ENCODE results near the gene ZG16B. TPM values are rescaled to one million over a fixed set of nuclear protein-coding genes. Genes with fewer than 3 reads are reported as not detected.

The ZG16B gene
- total RNA-seq, 1 experiment from 2014 or later = not detected

DNA sequence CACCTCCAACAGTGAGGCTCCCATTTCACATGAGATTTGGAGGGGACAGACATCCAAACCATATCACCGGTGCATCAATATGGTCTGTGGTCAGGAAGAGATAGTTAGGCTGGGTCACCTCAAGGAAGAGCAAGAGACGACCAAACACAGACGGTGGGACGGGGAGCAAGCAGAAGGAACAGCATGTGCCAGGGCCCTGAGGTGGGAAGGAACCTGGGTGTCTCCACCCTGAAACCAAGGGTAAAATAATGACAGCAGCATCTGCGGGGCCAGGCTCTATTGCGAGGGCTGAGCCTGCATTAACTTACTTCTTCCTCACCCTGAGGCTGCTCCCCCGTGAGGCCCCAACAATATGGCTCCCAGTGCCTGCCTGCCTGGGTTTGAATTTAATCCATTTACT lies 21.9 kb upstream of the ZG16B start:
- Mint-ChIP-seq H3K27ac (no peak overlapping the region), H3K27me3 (ENCODE audit: low read depth) (peaks cover 28% of the 10 kb centered on the region), H3K4me3 (no peak overlapping the region), H3K9me3 (peaks cover 13% of the 10 kb centered on the region), H3K4me1 (no peaks in the 10 kb centered on the region), H3K36me3 (no peaks in the 10 kb centered on the region)
- ChIA-PET POLR2A (no interaction called here), CTCF (interaction anchor here (0.8 to 2.1 kb wide), 4 partner anchors 9 to 119 kb away, joined by 3 to 10 read pairs (median 4); partner anchors contain the start of genes PRSS21 and PRSS41)
- TF ChIP-seq, protein P1, sequence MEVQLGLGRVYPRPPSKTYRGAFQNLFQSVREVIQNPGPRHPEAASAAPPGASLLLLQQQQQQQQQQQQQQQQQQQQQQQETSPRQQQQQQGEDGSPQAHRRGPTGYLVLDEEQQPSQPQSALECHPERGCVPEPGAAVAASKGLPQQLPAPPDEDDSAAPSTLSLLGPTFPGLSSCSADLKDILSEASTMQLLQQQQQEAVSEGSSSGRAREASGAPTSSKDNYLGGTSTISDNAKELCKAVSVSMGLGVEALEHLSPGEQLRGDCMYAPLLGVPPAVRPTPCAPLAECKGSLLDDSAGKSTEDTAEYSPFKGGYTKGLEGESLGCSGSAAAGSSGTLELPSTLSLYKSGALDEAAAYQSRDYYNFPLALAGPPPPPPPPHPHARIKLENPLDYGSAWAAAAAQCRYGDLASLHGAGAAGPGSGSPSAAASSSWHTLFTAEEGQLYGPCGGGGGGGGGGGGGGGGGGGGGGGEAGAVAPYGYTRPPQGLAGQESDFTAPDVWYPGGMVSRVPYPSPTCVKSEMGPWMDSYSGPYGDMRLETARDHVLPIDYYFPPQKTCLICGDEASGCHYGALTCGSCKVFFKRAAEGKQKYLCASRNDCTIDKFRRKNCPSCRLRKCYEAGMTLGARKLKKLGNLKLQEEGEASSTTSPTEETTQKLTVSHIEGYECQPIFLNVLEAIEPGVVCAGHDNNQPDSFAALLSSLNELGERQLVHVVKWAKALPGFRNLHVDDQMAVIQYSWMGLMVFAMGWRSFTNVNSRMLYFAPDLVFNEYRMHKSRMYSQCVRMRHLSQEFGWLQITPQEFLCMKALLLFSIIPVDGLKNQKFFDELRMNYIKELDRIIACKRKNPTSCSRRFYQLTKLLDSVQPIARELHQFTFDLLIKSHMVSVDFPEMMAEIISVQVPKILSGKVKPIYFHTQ (CRISPR knock-in tag; IDR thresholded peaks at IDR 0.05) = no peak
- no peak for TF ChIP-seq PRRX2 (CRISPR knock-in tag; IDR thresholded peaks at IDR 0.05)
- TF ChIP-seq, protein P2, sequence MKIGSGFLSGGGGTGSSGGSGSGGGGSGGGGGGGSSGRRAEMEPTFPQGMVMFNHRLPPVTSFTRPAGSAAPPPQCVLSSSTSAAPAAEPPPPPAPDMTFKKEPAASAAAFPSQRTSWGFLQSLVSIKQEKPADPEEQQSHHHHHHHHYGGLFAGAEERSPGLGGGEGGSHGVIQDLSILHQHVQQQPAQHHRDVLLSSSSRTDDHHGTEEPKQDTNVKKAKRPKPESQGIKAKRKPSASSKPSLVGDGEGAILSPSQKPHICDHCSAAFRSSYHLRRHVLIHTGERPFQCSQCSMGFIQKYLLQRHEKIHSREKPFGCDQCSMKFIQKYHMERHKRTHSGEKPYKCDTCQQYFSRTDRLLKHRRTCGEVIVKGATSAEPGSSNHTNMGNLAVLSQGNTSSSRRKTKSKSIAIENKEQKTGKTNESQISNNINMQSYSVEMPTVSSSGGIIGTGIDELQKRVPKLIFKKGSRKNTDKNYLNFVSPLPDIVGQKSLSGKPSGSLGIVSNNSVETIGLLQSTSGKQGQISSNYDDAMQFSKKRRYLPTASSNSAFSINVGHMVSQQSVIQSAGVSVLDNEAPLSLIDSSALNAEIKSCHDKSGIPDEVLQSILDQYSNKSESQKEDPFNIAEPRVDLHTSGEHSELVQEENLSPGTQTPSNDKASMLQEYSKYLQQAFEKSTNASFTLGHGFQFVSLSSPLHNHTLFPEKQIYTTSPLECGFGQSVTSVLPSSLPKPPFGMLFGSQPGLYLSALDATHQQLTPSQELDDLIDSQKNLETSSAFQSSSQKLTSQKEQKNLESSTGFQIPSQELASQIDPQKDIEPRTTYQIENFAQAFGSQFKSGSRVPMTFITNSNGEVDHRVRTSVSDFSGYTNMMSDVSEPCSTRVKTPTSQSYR (CRISPR knock-in tag; IDR thresholded peaks at IDR 0.05) = no peak
- no peak for TF ChIP-seq GTF2I (CRISPR knock-in tag; conservative IDR thresholded peaks at IDR 0.05)
- no peak for ATAC-seq
- DNase-seq (ENCODE audit: low spot score) = no peak

DNA sequence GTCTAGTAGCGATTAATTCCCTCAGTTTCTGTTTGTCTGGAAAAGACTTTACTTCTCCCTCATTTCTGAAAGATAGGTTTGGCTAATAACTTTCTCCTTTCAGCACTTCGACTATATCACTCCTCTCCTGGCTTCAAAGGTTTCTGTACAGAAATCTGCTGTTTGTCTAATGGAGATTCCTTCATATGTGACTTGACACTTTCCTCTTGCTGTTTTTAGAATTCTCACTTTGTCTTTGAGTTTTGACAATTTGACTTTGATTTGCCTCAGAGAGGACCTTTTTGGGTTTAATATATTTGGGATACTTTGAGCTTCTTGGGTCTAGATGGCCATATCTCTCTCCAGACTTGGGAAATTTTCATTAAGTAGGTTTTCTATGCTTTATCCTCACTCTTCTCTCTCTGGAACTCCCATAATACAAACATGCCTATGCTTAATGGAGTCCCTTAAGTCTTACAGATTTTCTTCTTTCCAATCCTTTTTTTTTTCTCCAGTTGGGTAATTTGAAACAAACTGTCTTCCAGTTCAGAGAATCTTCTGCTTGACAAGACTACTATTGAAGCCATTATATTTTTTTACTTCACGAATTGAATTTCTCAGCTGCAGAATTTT lies 20.8 kb upstream of the ZG16B start:
- no peaks in the 10 kb centered on the region for H3K36me3 Mint-ChIP-seq
- no peak overlapping the region for H3K27ac Mint-ChIP-seq
- no peak for ATAC-seq
- ChIA-PET POLR2A (no interaction called here), CTCF (interaction anchor here (5.1 kb wide), 1 partner anchor 12 kb away, joined by 29 read pairs; the partner anchor contains the start of gene PRSS41)
- peaks cover 28% of the 10 kb centered on the region for H3K27me3 Mint-ChIP-seq (ENCODE audit: low read depth)
- H3K4me3 Mint-ChIP-seq = no peak overlapping the region
- peaks cover 5% of the 10 kb centered on the region for H3K9me3 Mint-ChIP-seq
- no peaks in the 10 kb centered on the region for H3K4me1 Mint-ChIP-seq
- TF ChIP-seq SP1 (CRISPR knock-in tag; conservative IDR thresholded peaks at IDR 0.05) = no peak
- TF ChIP-seq SMAD4 (CRISPR knock-in tag; IDR thresholded peaks at IDR 0.05) = no peak
- no peak for DNase-seq (ENCODE audit: low spot score)

DNA sequence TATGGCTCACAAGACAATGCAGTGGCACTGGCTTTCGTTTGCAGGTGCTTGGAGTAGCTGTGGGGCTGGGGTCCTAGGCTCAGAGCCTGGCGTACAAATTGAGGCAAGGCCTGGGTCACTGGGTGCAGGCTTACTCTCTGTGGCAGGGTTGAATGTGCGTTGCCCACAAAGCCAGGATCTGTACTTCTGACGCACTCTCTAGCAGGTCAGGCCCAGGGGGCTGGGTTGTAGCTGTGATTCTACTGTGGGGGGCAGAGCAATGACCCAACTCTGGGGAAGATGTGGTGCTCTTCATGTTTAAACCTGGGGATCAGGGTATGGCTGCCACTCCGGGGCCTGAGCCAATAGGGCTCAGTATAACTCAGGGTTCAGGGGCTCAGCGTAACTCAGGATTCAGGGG lies 19.5 kb upstream of the ZG16B start:
- CTCF ChIA-PET = interaction anchor here (1.0 to 5.1 kb wide), 5 partner anchors 13 to 108 kb away, joined by 3 to 29 read pairs (median 4); partner anchors contain the start of gene PRSS41
- Mint-ChIP-seq H3K9me3 (no peaks in the 10 kb centered on the region), H3K4me3 (no peak overlapping the region), H3K36me3 (no peaks in the 10 kb centered on the region), H3K4me1 (no peaks in the 10 kb centered on the region), H3K27me3 (ENCODE audit: low read depth) (peaks cover 17% of the 10 kb centered on the region), H3K27ac (no peak overlapping the region)
- ATAC-seq = no peak
- no peak for DNase-seq (ENCODE audit: low spot score)
- POLR2A ChIA-PET = no interaction called here
- TF ChIP-seq NFYB (CRISPR knock-in tag; conservative IDR thresholded peaks at IDR 0.05; ENCODE audit: low read depth) (no peak), JAZF1 (CRISPR knock-in tag; IDR thresholded peaks at IDR 0.05) (no peak), NFE2L1 (CRISPR knock-in tag; IDR thresholded peaks at IDR 0.05) (no peak), JUN (CRISPR knock-in tag; IDR thresholded peaks at IDR 0.05) (no peak)
- TF ChIP-seq, protein P3, sequence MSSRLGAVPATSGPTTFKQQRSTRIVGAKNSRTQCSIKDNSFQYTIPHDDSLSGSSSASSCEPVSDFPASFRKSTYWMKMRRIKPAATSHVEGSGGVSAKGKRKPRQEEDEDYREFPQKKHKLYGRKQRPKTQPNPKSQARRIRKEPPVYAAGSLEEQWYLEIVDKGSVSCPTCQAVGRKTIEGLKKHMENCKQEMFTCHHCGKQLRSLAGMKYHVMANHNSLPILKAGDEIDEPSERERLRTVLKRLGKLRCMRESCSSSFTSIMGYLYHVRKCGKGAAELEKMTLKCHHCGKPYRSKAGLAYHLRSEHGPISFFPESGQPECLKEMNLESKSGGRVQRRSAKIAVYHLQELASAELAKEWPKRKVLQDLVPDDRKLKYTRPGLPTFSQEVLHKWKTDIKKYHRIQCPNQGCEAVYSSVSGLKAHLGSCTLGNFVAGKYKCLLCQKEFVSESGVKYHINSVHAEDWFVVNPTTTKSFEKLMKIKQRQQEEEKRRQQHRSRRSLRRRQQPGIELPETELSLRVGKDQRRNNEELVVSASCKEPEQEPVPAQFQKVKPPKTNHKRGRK (CRISPR knock-in tag; IDR thresholded peaks at IDR 0.05; ENCODE audit: borderline replicate concordance) = no peak
- TF ChIP-seq, protein P4, sequence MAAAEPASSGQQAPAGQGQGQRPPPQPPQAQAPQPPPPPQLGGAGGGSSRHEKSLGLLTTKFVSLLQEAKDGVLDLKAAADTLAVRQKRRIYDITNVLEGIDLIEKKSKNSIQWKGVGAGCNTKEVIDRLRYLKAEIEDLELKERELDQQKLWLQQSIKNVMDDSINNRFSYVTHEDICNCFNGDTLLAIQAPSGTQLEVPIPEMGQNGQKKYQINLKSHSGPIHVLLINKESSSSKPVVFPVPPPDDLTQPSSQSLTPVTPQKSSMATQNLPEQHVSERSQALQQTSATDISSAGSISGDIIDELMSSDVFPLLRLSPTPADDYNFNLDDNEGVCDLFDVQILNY (CRISPR knock-in tag; IDR thresholded peaks at IDR 0.05) = no peak
- TF ChIP-seq, protein P5, sequence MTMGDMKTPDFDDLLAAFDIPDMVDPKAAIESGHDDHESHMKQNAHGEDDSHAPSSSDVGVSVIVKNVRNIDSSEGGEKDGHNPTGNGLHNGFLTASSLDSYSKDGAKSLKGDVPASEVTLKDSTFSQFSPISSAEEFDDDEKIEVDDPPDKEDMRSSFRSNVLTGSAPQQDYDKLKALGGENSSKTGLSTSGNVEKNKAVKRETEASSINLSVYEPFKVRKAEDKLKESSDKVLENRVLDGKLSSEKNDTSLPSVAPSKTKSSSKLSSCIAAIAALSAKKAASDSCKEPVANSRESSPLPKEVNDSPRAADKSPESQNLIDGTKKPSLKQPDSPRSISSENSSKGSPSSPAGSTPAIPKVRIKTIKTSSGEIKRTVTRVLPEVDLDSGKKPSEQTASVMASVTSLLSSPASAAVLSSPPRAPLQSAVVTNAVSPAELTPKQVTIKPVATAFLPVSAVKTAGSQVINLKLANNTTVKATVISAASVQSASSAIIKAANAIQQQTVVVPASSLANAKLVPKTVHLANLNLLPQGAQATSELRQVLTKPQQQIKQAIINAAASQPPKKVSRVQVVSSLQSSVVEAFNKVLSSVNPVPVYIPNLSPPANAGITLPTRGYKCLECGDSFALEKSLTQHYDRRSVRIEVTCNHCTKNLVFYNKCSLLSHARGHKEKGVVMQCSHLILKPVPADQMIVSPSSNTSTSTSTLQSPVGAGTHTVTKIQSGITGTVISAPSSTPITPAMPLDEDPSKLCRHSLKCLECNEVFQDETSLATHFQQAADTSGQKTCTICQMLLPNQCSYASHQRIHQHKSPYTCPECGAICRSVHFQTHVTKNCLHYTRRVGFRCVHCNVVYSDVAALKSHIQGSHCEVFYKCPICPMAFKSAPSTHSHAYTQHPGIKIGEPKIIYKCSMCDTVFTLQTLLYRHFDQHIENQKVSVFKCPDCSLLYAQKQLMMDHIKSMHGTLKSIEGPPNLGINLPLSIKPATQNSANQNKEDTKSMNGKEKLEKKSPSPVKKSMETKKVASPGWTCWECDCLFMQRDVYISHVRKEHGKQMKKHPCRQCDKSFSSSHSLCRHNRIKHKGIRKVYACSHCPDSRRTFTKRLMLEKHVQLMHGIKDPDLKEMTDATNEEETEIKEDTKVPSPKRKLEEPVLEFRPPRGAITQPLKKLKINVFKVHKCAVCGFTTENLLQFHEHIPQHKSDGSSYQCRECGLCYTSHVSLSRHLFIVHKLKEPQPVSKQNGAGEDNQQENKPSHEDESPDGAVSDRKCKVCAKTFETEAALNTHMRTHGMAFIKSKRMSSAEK (CRISPR knock-in tag; IDR thresholded peaks at IDR 0.05; ENCODE audit: borderline replicate concordance) = no peak
- TF ChIP-seq, protein P6, sequence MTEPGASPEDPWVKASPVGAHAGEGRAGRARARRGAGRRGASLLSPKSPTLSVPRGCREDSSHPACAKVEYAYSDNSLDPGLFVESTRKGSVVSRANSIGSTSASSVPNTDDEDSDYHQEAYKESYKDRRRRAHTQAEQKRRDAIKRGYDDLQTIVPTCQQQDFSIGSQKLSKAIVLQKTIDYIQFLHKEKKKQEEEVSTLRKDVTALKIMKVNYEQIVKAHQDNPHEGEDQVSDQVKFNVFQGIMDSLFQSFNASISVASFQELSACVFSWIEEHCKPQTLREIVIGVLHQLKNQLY (CRISPR knock-in tag; IDR thresholded peaks at IDR 0.05) = no peak
- TF ChIP-seq, protein P7, sequence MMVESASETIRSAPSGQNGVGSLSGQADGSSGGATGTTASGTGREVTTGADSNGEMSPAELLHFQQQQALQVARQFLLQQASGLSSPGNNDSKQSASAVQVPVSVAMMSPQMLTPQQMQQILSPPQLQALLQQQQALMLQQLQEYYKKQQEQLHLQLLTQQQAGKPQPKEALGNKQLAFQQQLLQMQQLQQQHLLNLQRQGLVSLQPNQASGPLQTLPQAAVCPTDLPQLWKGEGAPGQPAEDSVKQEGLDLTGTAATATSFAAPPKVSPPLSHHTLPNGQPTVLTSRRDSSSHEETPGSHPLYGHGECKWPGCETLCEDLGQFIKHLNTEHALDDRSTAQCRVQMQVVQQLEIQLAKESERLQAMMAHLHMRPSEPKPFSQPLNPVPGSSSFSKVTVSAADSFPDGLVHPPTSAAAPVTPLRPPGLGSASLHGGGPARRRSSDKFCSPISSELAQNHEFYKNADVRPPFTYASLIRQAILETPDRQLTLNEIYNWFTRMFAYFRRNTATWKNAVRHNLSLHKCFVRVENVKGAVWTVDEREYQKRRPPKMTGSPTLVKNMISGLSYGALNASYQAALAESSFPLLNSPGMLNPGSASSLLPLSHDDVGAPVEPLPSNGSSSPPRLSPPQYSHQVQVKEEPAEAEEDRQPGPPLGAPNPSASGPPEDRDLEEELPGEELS (CRISPR knock-in tag; IDR thresholded peaks at IDR 0.05) = no peak

Data from WTC11 (cell line).